ENCODE results near the gene TSHZ1.

TSHZ1 gene

DNA sequence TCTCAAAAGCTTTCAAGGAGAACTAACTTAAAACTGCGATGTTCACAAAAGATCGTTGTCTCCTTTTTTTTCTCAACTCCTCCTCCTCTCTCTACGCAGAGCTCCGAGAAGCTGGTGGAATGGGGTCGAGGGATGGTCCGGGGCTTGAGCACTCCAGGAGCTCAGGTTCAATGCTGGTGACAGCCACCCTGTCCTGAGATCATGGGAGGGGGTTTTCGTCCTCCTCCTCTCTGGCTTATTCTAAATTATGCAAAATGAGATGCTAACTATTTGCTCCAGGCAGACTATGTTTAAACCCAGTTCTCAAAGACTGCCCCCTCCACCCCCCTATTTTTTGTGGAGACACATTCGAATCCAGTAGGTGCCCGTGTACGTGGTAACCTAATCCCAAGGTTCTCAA lies 11.8 kb downstream of the TSHZ1 start:
- DNase-seq = no peak

DNA sequence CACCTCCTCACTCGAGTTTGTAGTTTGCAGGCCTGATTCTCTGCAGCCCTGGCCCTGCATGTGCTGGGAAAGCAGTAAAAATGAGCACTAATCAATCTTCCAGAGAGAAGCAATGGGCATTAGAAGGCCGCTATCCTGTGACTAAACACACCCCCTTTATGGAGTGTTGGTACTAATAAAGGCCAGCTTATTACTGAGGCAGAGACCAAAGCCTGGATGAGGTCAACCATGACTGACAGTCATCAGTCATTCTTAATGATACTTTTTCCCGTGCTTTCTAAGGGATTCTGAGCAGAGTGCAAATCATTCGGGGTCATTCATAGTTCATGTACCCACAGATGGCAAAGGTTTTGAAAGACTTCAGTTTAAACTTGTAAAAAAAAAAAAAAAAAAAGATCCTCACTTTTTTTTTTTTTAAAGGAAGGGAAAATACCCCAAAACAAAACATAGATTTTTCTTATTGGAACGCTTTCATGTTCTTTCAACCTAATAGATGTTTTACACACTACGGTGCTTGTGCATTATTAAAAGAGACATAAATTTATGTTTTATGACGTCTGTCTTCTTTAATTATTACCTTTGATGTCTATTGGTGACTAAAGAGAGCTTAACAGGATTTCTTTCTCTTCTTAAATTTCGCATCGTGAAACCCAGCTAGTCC lies 13.2 kb downstream of the TSHZ1 start:
- DNase-seq = no peak

DNA sequence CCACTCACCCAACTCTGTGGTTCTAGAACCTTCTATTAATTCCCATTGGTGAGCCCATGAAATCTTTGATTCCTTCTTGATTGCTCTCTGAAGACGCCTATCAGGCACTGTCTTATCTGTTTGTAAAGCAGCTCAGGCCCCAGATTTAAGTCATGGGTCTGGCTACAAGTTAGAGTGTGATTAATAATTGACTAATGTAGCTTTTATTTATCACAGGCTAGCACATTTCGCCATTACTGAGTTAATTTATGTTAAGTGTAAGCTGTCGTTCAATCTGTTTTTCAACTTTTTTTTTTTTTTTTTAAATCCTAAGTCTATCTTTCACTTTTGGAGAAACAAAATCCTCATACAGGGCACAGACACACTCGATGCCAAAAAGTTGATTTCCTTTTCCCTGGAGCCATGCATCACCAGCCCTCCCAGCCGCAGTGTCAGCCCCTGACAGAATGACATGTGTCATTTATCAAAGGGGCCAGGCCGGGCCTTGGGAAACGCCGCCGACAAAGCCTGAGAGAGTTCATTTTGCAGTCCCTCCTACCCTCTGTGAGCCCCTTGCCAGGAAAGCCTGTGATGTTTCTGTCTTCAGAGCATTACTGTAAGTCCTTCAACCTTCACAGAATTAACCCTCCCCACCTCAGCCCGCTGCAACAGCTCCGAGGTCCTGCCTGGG lies 15.8 kb downstream of the TSHZ1 start:
- DNase-seq = no peak

DNA sequence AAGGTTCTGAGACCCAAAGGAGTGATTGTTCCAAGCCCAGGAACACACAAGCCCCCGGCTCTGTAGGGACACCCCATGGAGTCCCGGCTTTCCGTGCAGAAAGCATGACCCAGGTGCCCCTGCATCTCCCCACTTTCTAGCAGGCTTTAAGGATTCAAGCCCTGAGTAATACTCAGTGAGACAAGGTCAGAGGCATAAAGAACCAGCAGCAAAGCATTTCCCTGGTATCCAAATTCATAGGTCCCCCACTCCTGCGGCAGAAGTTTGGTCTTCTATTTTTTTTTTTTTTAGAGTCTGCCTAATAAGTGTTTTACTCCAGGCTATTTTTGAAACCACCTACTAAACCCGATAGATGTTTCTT lies 16.3 kb downstream of the TSHZ1 start:
- DNase-seq = no peak

DNA sequence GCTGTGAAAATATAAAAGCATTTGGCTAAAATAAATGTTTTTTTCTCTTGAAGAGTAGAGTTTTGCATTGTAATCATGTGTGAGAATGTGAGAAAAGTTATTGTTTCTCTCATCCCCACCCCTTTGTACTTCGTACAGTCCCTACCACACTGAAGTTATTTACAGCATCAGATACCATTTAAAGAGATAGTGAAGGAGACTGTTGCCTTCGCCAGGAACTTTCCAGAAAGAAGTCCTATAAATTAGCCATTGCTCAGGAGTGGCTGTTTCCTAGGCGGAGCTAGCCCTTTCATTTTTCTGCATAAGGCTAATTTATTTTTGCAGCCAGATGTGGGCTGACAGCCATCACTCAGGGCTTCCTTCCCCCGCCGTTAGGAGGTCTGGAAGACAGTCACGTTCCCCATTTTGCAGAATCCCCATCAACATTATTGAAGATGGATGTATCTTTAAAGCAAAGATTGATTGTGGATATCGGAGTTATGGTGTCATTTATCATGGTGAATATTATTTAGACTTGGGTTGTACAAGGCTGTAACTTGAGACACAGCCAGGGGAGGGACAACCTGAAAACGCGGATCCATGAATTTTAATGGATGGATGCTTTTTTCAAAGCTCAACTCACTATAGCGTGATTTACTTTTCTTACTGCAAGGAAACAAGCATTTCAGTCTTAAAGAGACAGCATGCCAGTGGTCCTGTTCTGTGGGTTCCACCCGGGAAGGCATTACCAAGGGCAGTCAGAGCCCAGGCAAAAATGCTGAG lies 17.1 kb downstream of the TSHZ1 start:
- no peak for DNase-seq

DNA sequence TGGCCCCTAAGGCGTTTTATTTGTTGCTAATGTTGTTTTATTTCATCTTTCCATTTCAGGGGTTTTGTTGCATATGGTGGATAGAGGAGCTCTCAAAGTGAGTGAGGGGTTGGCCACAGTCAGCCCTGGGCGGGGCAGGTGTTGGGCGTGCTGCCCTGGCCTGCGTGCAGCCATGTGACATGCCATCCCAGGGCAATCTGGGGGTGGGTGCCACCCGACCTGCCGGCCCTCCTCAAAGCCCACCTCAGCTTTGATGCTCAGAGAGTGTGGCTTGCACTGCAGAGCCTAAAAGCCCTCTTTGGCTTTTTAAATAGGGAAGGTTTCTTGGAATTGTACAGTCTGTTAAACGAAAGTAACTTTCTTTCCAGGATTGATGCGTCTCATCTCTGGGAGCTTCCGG lies 18.4 kb downstream of the TSHZ1 start:
- no peak for DNase-seq

DNA sequence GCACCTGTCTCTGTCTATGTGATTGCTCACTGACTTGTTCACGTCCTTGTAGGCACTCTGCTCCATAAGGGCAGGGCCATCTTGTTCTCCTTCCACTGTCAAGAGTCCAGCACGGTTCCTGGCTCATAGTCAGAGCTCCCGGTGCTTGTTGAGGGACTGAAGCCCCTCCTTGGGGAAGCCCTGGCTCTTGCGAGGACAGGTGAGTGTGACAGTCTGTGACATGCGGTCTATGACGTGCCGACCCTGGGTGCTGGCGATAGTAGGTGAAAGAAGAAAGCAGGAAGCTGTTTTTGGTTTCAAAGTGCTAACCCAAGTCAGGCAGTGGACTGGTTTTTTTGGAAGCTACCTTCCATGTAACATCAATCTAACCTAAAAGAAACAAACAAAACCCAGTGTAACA lies 18.8 kb downstream of the TSHZ1 start:
- DNase-seq = no peak

DNA sequence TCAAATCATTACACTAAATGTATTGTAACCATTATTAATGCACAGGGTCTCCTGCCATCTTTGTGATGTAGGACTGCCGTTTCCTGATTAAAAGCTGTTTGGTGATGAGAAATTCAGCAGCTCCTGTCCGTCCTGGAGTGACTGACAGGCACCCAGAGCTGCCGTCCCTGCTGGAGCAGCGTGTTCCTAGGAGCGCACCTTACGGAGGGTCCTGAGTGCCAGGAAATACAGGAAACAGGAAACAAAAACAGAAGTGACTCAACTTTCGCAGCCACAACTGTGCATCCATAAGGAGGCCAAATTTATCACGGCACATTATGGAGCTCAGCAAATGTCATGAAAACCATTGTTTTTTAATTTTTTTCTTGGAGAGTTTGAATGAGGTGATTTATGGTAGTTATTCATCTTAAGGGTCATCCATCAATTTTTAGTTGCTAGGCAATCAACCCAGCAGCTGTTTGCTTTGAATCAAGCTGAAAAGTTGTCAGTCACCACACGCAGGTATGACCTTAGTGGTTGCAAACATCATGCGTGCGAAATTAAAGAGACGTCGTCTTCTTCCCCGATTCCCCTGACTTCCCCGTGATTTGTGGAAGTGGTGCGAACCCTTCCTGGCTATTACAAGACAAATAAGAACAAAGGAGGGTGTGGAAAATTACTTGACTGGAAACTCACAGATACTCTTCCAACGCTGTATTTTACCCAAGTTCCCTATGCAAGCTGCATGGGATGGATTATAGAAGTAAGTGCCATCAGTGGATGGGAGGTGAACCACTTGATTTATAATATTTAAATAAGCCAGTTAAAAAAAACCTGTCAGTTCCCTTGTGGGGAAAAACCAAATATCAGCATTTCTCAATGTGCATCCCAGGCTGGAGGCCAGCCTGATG lies 19.8 kb downstream of the TSHZ1 start:
- DNase-seq = no peak

DNA sequence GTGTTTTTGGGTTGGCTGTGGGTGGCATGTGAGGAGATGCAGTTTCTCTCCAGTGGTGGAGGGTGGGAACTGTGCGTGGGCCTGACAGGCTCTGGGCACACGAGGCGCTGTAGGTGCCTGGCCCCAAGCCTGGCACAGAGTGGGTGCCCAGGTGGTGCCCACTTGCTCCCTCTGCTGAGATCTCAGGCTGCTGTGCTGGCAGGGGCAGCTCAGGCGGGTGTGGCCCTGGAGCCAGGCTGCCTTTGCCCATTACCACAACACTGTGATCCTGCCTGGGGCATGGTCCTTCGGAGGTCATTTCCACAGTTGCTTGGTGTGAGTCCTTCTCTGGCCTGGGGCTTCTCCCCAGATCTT lies 20.4 kb downstream of the TSHZ1 start:
- DNase-seq = no peak

DNA sequence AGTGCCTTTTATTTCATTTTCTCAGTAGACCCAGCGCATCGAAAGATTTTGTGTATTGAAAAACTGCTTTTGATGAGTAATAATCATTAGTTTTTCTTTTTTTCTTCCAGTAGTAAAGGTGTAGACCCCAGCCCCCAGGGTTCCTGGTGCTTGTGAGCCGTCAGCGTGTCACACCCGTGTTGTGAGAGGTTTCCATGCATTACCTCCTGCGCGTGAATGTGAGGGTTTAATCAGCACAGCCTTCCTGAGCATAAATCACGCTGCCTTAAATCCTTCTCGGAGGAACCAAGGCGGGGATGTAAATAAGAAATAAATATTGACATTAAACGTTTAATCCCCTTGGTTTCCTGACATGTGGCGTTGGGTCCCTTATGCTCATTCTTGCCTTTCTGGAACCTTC lies 24.3 kb downstream of the TSHZ1 start:
- DNase-seq = no peak

DNA sequence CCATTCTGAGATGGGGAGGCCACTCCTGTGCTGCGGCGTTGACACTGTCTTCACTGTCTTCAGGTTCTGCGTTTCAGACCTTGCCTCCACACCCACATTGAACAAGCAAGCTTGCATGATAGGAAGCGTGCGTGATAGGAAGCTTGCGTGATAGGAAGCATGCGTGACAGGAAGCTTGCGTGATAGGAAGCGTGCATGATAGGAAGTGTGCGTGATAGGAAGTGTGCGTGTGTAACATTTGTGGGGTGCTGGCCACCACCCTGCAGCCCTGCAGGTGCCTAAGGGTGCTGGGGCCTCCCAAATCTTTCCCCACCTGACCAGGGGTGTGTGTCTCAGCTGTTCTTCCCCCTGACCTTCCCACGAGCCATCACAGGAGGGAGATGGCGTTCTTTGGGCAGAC lies 25.3 kb downstream of the TSHZ1 start:
- no peak for DNase-seq

DNA sequence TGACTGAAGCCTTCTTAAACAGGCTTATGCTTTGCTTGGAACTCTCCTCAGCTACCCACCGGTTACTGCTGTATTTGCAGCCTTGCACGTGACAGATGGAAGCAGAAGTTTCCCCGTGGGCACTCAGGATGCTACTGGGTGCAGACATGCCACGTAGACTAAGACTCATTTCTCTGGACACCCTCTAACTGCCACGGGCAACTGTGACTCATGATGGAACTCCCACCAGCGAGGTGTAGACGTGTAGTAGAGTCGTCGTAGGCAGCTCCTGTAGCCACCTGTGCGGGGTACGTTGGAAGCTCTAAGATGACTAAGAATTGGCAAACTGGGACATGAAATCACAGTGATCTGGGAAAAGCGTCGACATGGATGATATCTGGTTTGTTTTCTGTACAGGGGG lies 27.5 kb downstream of the TSHZ1 start:
- DNase-seq = no peak

DNA sequence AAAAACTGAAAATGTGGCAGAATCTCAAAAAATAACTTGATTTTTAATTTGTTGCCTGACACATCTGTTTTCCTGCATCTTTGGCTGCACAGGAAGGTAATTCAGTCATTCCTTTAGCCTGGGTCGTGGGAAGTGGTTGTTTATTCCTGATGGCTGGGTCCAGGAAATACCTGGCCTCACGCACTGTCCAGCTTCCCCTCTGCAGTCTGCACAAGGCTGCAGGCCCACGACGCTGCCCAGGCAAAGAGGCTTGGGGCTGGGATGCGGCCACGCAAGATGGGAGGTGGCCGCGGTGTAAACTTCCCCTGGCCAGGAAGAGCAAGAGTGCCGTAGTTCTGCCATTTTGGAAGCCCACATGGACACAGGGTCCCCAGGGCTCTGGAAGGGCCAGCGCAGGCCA lies 28.2 kb downstream of the TSHZ1 start:
- no peak for DNase-seq

DNA sequence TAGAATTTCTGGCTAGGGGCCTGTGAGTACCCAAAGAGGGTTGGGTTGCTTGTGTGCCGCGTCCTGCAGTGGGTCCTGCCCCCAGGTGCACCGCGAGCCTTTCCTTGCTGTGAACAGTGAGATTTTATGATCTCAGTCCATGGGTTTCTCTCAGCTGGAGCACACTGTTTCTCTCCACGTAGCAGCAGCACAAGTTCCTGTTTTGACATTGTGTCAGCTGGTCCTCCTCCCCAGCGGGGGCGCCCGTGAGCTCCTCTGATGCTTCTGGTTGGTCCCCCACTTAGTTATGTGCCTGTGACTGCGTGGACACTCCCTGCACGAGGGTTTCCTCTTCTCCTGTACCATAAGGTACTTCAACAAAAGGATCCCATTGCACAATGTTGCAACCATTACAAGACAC lies 29.8 kb downstream of the TSHZ1 start:
- DNase-seq = no peak

DNA sequence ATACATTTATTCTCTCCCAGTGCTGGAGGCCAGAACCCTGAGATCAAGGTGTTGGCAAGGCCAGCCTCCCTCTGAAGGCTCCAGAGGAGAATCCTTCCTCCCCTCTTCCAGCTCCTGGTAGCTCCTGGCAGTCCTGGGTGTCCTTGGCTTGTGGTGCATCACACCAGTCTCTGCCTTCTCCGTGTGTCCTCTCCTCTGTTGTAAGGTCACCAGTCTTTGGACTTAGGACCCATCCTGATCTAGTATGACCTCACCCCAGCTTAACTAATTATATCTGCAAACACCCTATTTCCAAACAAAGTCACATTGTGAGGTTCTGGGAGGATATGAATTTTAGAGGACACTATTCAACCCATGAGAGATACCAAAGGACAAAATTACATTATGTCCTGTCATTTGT lies 31.1 kb downstream of the TSHZ1 start:
- DNase-seq = no peak

DNA sequence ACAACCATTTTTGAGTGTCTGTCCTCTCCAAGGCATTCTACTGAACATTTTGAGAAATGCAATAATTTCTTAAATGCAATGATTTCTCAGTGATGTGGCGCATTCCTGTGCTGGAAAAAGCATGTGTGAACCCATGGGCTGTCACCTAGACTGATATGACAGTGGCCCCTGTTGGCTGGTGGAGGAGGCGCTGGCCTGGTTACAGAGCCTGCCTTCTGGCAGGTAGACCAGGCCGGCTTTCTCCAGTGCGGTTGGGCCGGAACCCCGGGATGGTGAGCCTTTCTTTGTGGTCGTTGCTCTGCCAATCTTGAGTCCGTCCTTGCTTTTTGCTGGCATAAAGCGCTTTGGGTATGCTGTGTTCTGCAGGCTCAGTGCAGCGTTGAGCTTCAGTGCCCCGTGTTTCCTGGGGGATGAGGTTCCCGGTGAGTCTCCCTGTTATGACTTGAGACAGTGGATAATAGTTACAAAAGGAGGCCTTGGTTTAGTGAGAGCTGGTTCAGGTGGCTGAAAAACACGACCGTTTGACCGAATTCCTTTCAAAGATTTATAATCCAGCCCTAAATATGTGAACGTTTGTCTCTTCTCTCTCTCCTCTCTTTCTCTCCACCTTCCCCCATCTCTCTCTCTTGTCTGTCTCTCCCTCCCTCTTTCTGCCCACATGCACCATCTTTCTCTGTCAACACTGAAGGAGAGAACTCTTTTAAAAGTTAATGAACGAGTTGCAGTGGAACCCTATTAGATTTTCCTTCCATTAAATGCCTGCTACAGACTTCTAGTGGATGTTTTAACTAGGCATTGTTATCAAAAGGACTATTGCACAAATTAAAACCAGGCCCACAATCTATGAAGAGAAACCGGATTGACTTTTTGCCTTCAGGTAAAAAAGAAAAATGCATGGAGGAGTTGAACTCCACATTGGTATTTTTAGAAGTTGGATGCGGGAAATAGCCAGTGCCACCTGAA lies 34.0 kb downstream of the TSHZ1 start:
- no peak for DNase-seq

DNA sequence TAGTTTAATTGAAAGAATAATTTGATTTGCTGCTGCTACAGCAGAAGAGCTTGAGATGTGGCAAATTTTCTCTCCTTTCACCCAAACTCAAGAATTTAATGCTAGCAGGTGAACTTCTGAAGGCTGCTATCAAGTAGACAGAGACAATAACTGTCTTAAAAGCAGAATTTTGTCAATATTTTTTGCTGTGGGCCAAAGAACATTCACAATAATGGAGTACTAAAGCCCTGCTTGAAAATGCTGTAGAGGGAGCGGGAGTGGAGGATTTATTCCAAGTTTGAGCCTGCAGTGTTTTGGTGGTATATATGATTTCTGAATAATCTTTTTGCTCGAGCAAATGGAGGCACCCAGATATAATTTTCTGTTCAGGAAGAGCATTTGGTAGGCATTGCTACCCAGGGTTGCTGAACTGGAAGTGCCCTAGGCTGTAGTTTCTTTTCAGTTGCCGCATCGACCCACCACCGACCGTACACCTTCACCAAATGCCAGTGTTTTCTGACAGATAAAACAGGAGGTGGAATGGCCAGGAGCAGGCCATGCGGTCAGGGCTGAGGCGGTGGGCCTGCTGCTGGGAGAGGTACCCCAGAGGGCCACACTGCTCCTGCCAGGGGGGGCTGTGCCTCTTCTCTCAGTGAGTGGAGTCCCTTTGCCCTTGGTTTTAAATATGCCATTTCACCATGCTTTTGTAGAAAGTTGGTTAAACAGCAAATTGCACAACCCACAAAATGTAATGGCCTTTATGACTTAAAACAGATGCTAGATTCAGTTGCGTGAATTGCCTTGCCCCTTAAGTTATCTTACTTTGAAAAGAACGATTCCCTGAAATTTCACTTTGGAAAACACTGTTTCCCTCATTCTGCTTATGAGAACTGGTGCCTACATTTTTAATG lies 36.4 kb downstream of the TSHZ1 start:
- no peak for DNase-seq

DNA sequence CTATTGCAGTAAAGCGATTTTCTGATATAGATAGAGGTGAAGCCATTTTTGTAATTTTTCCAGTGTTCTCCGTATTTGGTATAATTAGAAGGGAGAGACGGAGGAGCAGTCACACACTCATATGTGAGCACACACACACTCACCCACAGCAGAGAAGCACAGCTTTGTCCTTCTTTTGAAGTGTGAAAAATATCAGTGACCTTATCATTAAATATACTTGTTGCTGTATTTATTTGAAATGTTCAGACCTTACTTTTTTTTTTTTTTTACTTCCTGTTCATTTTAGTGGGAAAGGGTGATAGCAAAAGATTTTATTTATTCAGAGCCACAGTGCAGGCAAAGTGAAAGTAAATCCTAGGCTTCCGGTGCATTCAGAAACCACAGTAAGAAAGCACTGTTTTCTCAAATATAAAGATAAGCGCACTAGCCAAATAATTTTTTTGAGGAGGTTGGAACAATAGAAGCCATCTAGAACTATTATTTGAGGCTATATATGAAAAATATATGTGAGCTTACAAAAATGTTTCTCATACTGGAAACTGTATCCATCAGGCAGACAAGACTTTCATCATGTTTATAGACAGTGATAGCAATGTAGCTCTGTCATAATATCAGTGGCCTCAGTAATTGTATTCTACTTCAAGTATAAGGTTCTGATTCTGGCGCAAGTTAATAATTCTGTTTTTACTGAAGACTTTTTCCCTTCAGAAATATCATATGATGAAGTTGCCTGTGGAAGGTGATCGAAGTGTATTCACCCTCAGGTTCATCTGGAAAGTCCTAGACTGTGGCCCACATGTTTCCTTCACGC lies 37.2 kb downstream of the TSHZ1 start:
- DNase-seq = no peak

DNA sequence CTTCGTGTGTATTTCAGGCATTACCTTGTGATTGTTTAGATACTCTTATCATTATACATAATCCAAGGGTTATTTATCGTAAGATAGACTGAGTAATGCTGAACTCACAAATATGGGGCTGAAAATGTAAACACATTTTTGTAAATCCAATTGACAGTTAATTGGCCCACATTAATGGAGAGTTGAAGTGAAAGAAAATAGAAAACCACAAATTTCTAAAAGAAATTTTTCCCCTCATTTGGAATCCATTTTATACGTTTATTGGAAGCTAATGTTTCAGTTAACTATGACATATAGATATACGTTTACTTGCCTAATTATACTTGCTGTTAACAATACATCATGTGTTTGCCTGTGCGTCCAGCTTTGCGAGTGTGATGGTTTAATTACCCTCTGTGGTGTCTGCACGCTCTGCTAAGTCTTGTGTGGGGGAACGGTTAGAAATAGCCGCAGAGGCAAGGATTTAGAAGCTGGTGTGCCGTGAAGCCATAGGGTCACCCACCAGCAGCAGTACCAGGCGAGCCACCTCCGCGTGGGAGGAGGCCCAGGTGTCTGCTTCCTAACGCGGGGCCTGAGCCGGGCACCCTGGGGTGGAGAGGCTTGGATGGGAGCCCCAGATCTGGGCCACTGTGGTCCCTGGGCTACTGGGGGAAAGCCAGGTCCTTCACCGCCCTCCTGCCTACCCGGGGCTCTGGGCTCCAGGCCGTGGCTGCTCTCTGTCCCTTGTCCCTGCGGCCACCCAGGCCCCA lies 38.0 kb downstream of the TSHZ1 start:
- peak; percentile 24 for DNase-seq

DNA sequence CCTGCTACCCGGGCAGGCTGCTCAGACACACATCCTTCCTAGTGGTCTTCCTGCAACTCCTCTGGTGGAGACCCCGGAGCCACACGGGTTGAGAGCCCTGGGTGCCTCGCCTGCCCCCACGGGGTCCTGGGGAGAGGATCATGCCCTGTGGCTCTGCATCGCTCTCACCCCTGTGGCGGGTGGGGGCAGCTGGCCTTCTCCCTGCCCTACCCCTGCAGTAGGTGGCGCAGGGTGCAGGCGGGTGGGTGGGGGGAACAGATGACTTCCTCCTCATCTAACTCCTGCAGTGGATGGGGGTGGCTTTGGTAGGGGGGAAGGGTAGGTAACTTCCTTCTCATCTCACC lies 38.5 kb downstream of the TSHZ1 start:
- DNase-seq = no peak
